Measurements from ENCODE around the gene FRMD4A. TPM values are rescaled to one million over a fixed set of nuclear protein-coding genes. Genes with fewer than 3 reads are reported as not detected.
A peak's percentile ranks its signal among the peaks of the same experiment; 100 is the strongest.
"Not testable (repeated sequence)": the region's sequence is repeated elsewhere in the genome, so short reads cannot be mapped to it uniquely, and the experiment has no call there.

The FRMD4A gene
- total RNA-seq, 1 experiment from 2014 or later: 63.4 TPM

- no peak for DNase-seq (ENCODE audit: low spot score)
- in situ Hi-C loops (cut with HindIII; ENCODE audit: low sequenced_read_pairs): no loop called here
These were observed 77.6 kb downstream of the FRMD4A start for GRCh38 chr10:14253079-14253478.

GRCh38 chr10:14250496-14251076 is 80.1 kb downstream of the FRMD4A start:
- in situ Hi-C loops (cut with HindIII; ENCODE audit: low sequenced_read_pairs): no loop called here
- peak; percentile 97 for DNase-seq (ENCODE audit: low spot score)

- in situ Hi-C loops (cut with HindIII; ENCODE audit: low sequenced_read_pairs): no loop called here
- DNase-seq (ENCODE audit: low spot score): peak; percentile 95
These were observed 83.2 kb downstream of the FRMD4A start for GRCh38 chr10:14247377-14248116.

- no peak for DNase-seq (ENCODE audit: low spot score)
- in situ Hi-C loops (cut with HindIII; ENCODE audit: low sequenced_read_pairs): no loop called here
These were observed 85.9 kb downstream of the FRMD4A start for GRCh38 chr10:14244801-14245211.

GRCh38 chr10:14244147-14244546 is 86.6 kb downstream of the FRMD4A start:
- in situ Hi-C loops (cut with HindIII; ENCODE audit: low sequenced_read_pairs): no loop called here
- DNase-seq (ENCODE audit: low spot score): peak; percentile 40

GRCh38 chr10:14243221-14243620 is 87.5 kb downstream of the FRMD4A start:
- in situ Hi-C loops (cut with HindIII; ENCODE audit: low sequenced_read_pairs): no loop called here
- no peak for DNase-seq (ENCODE audit: low spot score)

GRCh38 chr10:14241196-14241595 is 89.5 kb downstream of the FRMD4A start:
- no peak for DNase-seq (ENCODE audit: low spot score)
- in situ Hi-C loops (cut with HindIII; ENCODE audit: low sequenced_read_pairs): no loop called here

GRCh38 chr10:14240253-14241189 is 90.2 kb downstream of the FRMD4A start:
- in situ Hi-C loops (cut with HindIII; ENCODE audit: low sequenced_read_pairs): no loop called here

GRCh38 chr10:14238659-14239058 is 92.1 kb downstream of the FRMD4A start:
- in situ Hi-C loops (cut with HindIII; ENCODE audit: low sequenced_read_pairs); DNase-seq (ENCODE audit: low spot score): not testable (repeated sequence)

More at GRCh38 chr10:14240253-14241189, 90.2 kb downstream of the FRMD4A start:
- DNase-seq (ENCODE audit: low spot score): no peak

GRCh38 chr10:14236341-14236740 is 94.4 kb downstream of the FRMD4A start:
- in situ Hi-C loops (cut with HindIII; ENCODE audit: low sequenced_read_pairs): no loop called here
- no peak for DNase-seq (ENCODE audit: low spot score)

- no peak for DNase-seq (ENCODE audit: low spot score)
- in situ Hi-C loops (cut with HindIII; ENCODE audit: low sequenced_read_pairs): no loop called here
These were observed 95.0 kb downstream of the FRMD4A start for GRCh38 chr10:14235566-14236195.

- DNase-seq (ENCODE audit: low spot score): no peak
- in situ Hi-C loops (cut with HindIII; ENCODE audit: low sequenced_read_pairs): no loop called here
These were observed 97.2 kb downstream of the FRMD4A start for GRCh38 chr10:14233566-14233965.

GRCh38 chr10:14228798-14229197 is 101.9 kb downstream of the FRMD4A start:
- DNase-seq (ENCODE audit: low spot score); in situ Hi-C loops (cut with HindIII; ENCODE audit: low sequenced_read_pairs): not testable (repeated sequence)

- in situ Hi-C loops (cut with HindIII; ENCODE audit: low sequenced_read_pairs): no loop called here
- DNase-seq (ENCODE audit: low spot score): no peak
These were observed 105.3 kb downstream of the FRMD4A start for GRCh38 chr10:14225379-14225778.

- in situ Hi-C loops (cut with HindIII; ENCODE audit: low sequenced_read_pairs): no loop called here
- DNase-seq (ENCODE audit: low spot score): no peak
These were observed 110.7 kb downstream of the FRMD4A start for GRCh38 chr10:14220026-14220425.

- DNase-seq (ENCODE audit: low spot score): no peak
- in situ Hi-C loops (cut with HindIII; ENCODE audit: low sequenced_read_pairs): no loop called here
These were observed 111.3 kb downstream of the FRMD4A start for GRCh38 chr10:14219411-14219810.

- in situ Hi-C loops (cut with HindIII; ENCODE audit: low sequenced_read_pairs): no loop called here
- no peak for DNase-seq (ENCODE audit: low spot score)
These were observed 115.1 kb downstream of the FRMD4A start for GRCh38 chr10:14215641-14216040.

- DNase-seq (ENCODE audit: low spot score); in situ Hi-C loops (cut with HindIII; ENCODE audit: low sequenced_read_pairs): not testable (repeated sequence)
These were observed 117.0 kb downstream of the FRMD4A start for GRCh38 chr10:14213703-14214102.

- in situ Hi-C loops (cut with HindIII; ENCODE audit: low sequenced_read_pairs): no loop called here
These were observed 119.1 kb downstream of the FRMD4A start for GRCh38 chr10:14211610-14212009.

More at GRCh38 chr10:14211610-14212009, 119.1 kb downstream of the FRMD4A start:
- DNase-seq (ENCODE audit: low spot score): no peak

Data from G401 (cell line).